GM19463 (cell line): Measurements from ENCODE around the gene SPATA2.
"Not testable (repeated sequence)": the region's sequence is repeated elsewhere in the genome, so short reads cannot be mapped to it uniquely, and the experiment has no call there.

Experiments used
- ATAC-seq: cut with Tn5 transposase; IDR thresholded peaks from one replicate; pipeline ENCODE4 v1.9.1; 2021; ENCODE audit warnings: mild to moderate bottlenecking, moderate library complexity; ENCODE audit not compliant: unreplicated experiment

The SPATA2 gene

DNA sequence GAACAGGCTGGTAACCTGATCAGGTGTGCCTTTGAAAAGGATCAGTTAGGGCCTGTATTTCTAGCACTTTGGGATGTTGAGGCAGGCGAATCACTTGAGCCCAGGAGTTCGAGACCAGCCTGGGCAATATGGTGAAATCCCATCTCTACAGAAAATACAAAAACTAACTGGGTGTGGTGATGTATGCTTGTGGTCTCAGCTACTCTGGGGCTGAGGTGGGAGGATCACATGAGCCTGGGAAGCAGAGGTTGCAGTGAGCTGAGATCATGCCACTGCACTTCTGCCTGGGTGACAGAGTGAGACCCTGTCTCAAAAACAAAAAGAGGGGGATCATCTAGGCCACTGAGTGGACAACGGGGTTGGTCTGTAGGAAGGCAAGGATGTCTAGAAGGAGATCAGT lies 54.1 kb downstream of the SPATA2 start:
- ATAC-seq: not testable (repeated sequence)

- no peak for ATAC-seq
Observed at GRCh38 chr20:49859807-49860206, 55.5 kb downstream of the SPATA2 start.

- no peak for ATAC-seq
Observed at GRCh38 chr20:49859011-49859410, 56.3 kb downstream of the SPATA2 start.

DNA sequence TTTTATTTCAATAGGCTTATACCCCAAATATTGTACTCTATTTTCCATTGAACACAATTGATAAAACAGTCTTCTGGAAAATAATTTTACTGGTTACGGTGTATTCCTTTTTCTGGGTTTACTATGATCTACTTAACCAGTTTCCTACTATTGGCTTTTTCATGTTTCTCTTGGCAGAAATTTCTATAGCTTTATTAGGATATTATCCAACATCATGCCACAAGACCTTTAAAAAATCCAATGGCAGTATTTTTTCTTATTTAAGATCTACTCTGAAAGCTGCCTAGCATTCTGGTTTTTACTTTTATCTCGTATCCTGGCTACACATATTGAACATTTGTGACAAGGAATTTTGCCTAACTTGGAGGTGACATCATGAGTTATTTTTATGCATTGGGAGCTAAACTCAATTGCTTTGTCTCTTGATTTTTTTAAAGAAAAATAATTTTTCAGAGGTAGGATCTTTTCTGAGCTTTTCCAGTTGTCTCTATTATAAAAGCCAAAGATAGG lies 57.2 kb downstream of the SPATA2 start:
- no peak for ATAC-seq

- no peak for ATAC-seq
Observed at GRCh38 chr20:49856904-49857303, 58.4 kb downstream of the SPATA2 start.

DNA sequence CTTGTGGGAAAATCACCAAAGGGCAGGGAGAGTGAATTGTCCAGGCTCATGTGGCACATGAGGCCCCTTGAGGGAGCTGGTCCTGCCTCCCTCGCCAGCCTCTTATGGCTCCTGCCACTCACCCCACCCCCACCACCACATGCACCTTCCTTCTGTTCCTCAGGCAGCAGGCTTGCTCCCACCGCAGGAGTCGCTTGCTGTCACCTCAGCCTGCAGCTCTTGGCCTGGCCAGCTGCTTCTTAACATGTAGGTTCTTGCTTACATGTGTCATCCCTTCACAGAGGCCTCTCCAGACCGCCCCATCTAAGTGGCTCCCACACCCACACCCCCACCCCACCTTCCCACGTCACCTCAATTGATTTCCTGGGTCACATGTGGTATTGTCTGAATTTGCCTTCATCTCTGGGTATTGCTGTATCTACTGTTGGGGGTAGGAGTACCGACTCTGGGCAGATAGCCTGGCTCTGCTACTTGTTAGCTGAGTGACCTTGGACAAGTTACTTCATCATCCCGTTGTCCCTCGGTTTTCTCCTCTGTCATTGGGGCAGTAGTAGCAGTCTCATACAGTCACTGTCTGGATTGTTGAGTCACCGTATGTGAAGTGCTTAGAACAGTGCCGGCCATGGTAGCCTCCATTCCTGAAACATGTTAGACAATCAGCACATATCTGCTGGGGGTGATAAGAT lies 61.0 kb downstream of the SPATA2 start:
- ATAC-seq: no peak

DNA sequence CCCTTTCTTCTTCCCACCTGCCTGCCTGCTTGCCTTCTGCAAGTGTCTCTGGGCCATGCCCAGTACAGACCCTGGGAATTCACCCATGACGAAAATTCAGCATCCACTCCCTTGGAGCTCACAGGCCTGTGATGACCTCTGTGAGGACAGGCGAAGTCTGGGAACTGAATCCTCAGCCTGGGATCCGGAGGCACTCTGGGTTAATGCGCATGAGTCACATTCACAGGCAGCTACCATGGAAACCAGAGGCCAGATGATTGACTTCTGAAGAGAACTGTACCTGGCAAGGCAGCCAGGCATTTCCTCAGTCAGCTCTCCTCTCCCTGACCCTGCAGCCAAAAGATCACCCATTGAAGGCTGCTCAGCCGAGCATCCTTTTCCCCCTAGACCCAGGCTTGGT lies 61.7 kb downstream of the SPATA2 start:
- no peak for ATAC-seq
